NB4 (cell line): ENCODE data around the gene CP.

Source experiments
- CTCF ChIP-seq: IDR thresholded peaks from one replicate; pipeline ENCODE4 v1.5.1; 2012; ENCODE audit warnings: low read depth, low read length
- POLR2A ChIP-seq: IDR thresholded peaks from 2 replicates; pipeline ENCODE4 v1.6.1; 2011; ENCODE audit warnings: mild to moderate bottlenecking; ENCODE audit not compliant: insufficient read length; ENCODE audit errors: extremely low read depth
- TF ChIP-seq, protein P1 (sequence below): IDR thresholded peaks from 2 replicates; pipeline ENCODE4 v1.6.1; 2011; ENCODE audit warnings: low read depth, low read length

- TF ChIP-seq CTCF = no peak
- no peak for TF ChIP-seq POLR2A
- TF ChIP-seq, protein P1, sequence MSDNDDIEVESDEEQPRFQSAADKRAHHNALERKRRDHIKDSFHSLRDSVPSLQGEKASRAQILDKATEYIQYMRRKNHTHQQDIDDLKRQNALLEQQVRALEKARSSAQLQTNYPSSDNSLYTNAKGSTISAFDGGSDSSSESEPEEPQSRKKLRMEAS = no peak
Measured at GRCh38 chr3:149270180-149270579, 48.6 kb upstream of the CP start.
